Bronchial epithelial cell (primary cell): ENCODE measurements around the gene RAPGEF1. TPM values are rescaled to one million over a fixed set of nuclear protein-coding genes. Genes with fewer than 3 reads are reported as not detected.

Experiments used
- DNase-seq: peaks from one replicate; pipeline ENCODE4 v3.0.0-alpha.2; 2010; ENCODE audit warnings: low read depth
- FAIRE-seq: peaks from 2 replicates; lab custom pipeline; 2011; peaks lifted over from hg19 to GRCh38; lab: Jason Lieb, UNC
- H3K27me3 ChIP-seq: 2 replicates; pipeline ENCODE4 v1.5.1; 2011; ENCODE audit warnings: low read length; ENCODE audit not compliant: control insufficient read depth, insufficient read depth
- H3K36me3 ChIP-seq: 2 replicates; pipeline ENCODE4 v1.5.1; 2011; ENCODE audit warnings: low read length; ENCODE audit not compliant: control insufficient read depth, insufficient read depth
- H3K4me3 ChIP-seq: 2 replicates; pipeline ENCODE4 v1.5.1; 2011; ENCODE audit warnings: mild to moderate bottlenecking, low read depth, low read length, control low read depth
- CTCF ChIP-seq: IDR thresholded peaks from 2 replicates; pipeline ENCODE4 v1.5.1; 2011; ENCODE audit warnings: mild to moderate bottlenecking, moderate library complexity, low read length, control low read depth, inconsistent platforms; ENCODE audit not compliant: insufficient read depth, severe bottlenecking
- total RNA-seq: library from RNA; depleted of rRNA; stranded (reverse); fragments of >200 nt; gene quantifications from 2 replicates; pipeline ENCODE4 v1.2.1, GENCODE V29; 2014

Gene RAPGEF1
- total RNA-seq, 1 donor from 2014 or later, result 19.2 TPM

- no peak for FAIRE-seq
- Histone ChIP-seq H3K36me3 (peaks cover 11% of the 10 kb centered on the region), H3K27me3 (no peaks in the 10 kb centered on the region), H3K4me3 (peak within 1 kb of the TSS; percentile 85)
- DNase-seq, result peak; percentile 41
- TF ChIP-seq CTCF, result no peak
These were observed 208.7 kb downstream of the RAPGEF1 start, which contains the start of gene UCK1 for GRCh38 chr9:131530920-131531832. TSS of gene UCK1 (minus strand) at chr9:131531263. CDS start at chr9:131531174, 89 bp downstream.

GRCh38 chr9:131530546-131530919 lies 209.3 kb downstream of the RAPGEF1 start:
- Histone ChIP-seq H3K27me3 (no peaks in the 10 kb centered on the region), H3K4me3 (peak overlapping the region; percentile 85), H3K36me3 (peaks cover 12% of the 10 kb centered on the region)
- DNase-seq (peak; percentile 5), FAIRE-seq (no peak)
- peak; percentile 50 for TF ChIP-seq CTCF

- TF ChIP-seq CTCF, result no peak
- H3K4me3 ChIP-seq, result peak overlapping the region; percentile 85
- FAIRE-seq (no peak), DNase-seq (no peak)
- peaks cover 12% of the 10 kb centered on the region for H3K36me3 ChIP-seq
- H3K27me3 ChIP-seq, result no peaks in the 10 kb centered on the region
These were observed 210.0 kb downstream of the RAPGEF1 start for GRCh38 chr9:131529597-131530545.

- TF ChIP-seq CTCF, result no peak
- H3K27me3 ChIP-seq, result no peaks in the 10 kb centered on the region
- DNase-seq (no peak), FAIRE-seq (no peak)
- H3K4me3 ChIP-seq, result no peak overlapping the region
- H3K36me3 ChIP-seq, result peaks cover 13% of the 10 kb centered on the region
These were observed 210.9 kb downstream of the RAPGEF1 start for GRCh38 chr9:131528886-131529505.

- FAIRE-seq (no peak), DNase-seq (no peak)
- H3K27me3 ChIP-seq, result no peaks in the 10 kb centered on the region
- peaks cover 18% of the 10 kb centered on the region for H3K36me3 ChIP-seq
- TF ChIP-seq CTCF, result no peak
- H3K4me3 ChIP-seq, result no peak overlapping the region
These were observed 211.7 kb downstream of the RAPGEF1 start for GRCh38 chr9:131528186-131528585.
